Endothelial cell of umbilical vein (primary cell): ENCODE data around the gene SECISBP2. TPM values are rescaled to one million over a fixed set of nuclear protein-coding genes. Genes with fewer than 3 reads are reported as not detected.
A peak's percentile ranks its signal among the peaks of the same experiment; 100 is the strongest.

Source experiments
- BruUV-seq: library from RNA; stranded (reverse); fragments of 400-500 nt; replicated peaks from 2 replicates; lab custom pipeline; 2021; lab: Mats Ljungman, UMichigan
- CTCF ChIA-PET: fragments of 300-600, 350-600 bp; sonication (Branson Sonifier 250); formaldehyde crosslinking; loops from one replicate; lab custom pipeline; 2021; ENCODE audit warnings: antibody characterized with exemption, inconsistent platforms; lab: Charles Lee
- POLR2A ChIA-PET: fragments of 300-600, 350-600 bp; sonication (Branson Sonifier 250); formaldehyde crosslinking; loops from one replicate; lab custom pipeline; 2021; ENCODE audit warnings: antibody characterized with exemption, inconsistent platforms; lab: Charles Lee
- DNase-seq: peaks from one replicate; pipeline ENCODE4 v3.0.0-alpha.2; 2011; ENCODE audit warnings: low read depth, low spot score
- FAIRE-seq: peaks from 2 replicates; lab custom pipeline; 2011; peaks lifted over from hg19 to GRCh38; lab: Jason Lieb, UNC
- H2AFZ ChIP-seq: 2 replicates; pipeline ENCODE4 v1.6.0; 2012; ENCODE audit warnings: low read depth, low read length, control low read depth, inconsistent platforms
- H3K27ac ChIP-seq: 2 replicates; pipeline ENCODE4 v1.5.1; 2011; ENCODE audit warnings: low read depth, mild to moderate bottlenecking, control low read depth, low read length, moderate library complexity; ENCODE audit not compliant: insufficient read depth
- H3K27me3 ChIP-seq, 2 experiments: 2 replicates each; pipeline versions ENCODE4 v1.6.0 to v1.6.1; 2011; ENCODE audit warnings: low read length in 2 of 2, mixed read lengths in 1 of 2; ENCODE audit not compliant: control insufficient read depth in 2 of 2, insufficient read depth in 2 of 2
- H3K36me3 ChIP-seq, 2 experiments: 2 replicates in 1 of 2; 3 replicates in 1 of 2; pipeline ENCODE4 v1.5.1; 2011; ENCODE audit warnings: low read length in 2 of 2, mild to moderate bottlenecking in 1 of 2, moderate library complexity in 1 of 2; ENCODE audit not compliant: control insufficient read depth in 2 of 2, insufficient read depth in 2 of 2; ENCODE audit errors: extremely low read depth in 1 of 2
- H3K4me1 ChIP-seq: 3 replicates; pipeline ENCODE4 v1.5.1; 2011; ENCODE audit warnings: mild to moderate bottlenecking, low read length; ENCODE audit not compliant: control insufficient read depth, insufficient read depth; ENCODE audit errors: extremely low read depth
- H3K4me2 ChIP-seq: 2 replicates; pipeline ENCODE4 v1.6.1; 2011; ENCODE audit warnings: low read length, control low read depth, mixed read lengths; ENCODE audit not compliant: insufficient read depth
- H3K4me3 ChIP-seq, 3 experiments: fragments of 200-600 bp in 1 of 3; sonication (generic), shearing (Covaris generic) in 1 of 3; replicated peaks in 1 of 3; 2 replicates each; pipeline ENCODE4 v1.5.1; 2011 to 2016; ENCODE audit warnings: control low read depth in 3 of 3, low read length in 3 of 3, mild to moderate bottlenecking in 2 of 3, inconsistent platforms in 1 of 3, low read depth in 1 of 3, moderate library complexity in 1 of 3; ENCODE audit not compliant: insufficient read depth in 1 of 3
- H3K79me2 ChIP-seq: 2 replicates; pipeline ENCODE4 v1.6.0; 2012; ENCODE audit warnings: low read length, inconsistent platforms; ENCODE audit not compliant: control insufficient read depth, insufficient read depth
- H3K9ac ChIP-seq: replicated peaks from 2 replicates; pipeline ENCODE3; 2011; ENCODE audit warnings: low read length, control low read depth; ENCODE audit not compliant: insufficient read depth; ENCODE audit errors: extremely low read depth
- H3K9me1 ChIP-seq: replicated peaks from 3 replicates; pipeline ENCODE4 v1.6.0; 2011; ENCODE audit warnings: mild to moderate bottlenecking, low read length; ENCODE audit not compliant: control insufficient read depth, insufficient read depth; ENCODE audit errors: extremely low read depth
- H3K9me3 ChIP-seq: replicated peaks from 2 replicates; pipeline ENCODE4 v1.5.1; 2012; ENCODE audit warnings: low read length, inconsistent platforms; ENCODE audit not compliant: control insufficient read depth, insufficient read depth
- H4K20me1 ChIP-seq: replicated peaks from 2 replicates; pipeline ENCODE3; 2011; ENCODE audit warnings: mild to moderate bottlenecking, low read length; ENCODE audit not compliant: control insufficient read depth, insufficient read depth; ENCODE audit errors: extremely low read depth
- EZH2 ChIP-seq: IDR thresholded peaks from 2 replicates; pipeline ENCODE4 v1.6.1; 2012; ENCODE audit warnings: borderline replicate concordance, low read depth, mild to moderate bottlenecking, moderate library complexity, low read length, inconsistent platforms; ENCODE audit not compliant: severe bottlenecking
- JUN ChIP-seq: IDR thresholded peaks from 2 replicates; pipeline ENCODE4 v1.6.1; 2011; ENCODE audit warnings: borderline replicate concordance, low read depth; ENCODE audit not compliant: insufficient read length, insufficient read depth
- MYC ChIP-seq: IDR thresholded peaks from one replicate; pipeline ENCODE4 v1.6.1; 2011; ENCODE audit warnings: mild to moderate bottlenecking, low read depth, low read length
- POLR2A ChIP-seq: IDR thresholded peaks from 2 replicates; pipeline ENCODE4 v1.6.1; 2012; ENCODE audit warnings: low read depth, mild to moderate bottlenecking, control low read depth, low read length
- dilution Hi-C: fragments of 300-500 bp; cut with MboI; formaldehyde crosslinking; loops from one replicate; pipeline ENCODE4 v1.15.0; 2019; ENCODE audit warnings: low sequenced_read_pairs; ENCODE audit not compliant: extremely low pct_ligation_motif_present
- intact Hi-C: fragments of 100-400 bp; cut with micrococcal nuclease; formaldehyde crosslinking; loops from one replicate; pipeline ENCODE4 v1.10.0; 2022
- polyA plus RNA-seq, 4 experiments: library from polyadenylated mRNA; depleted of rRNA in 3 of 4; stranded (reverse) in 3 of 4; unstranded in 1 of 4; fragments of >200 nt; gene quantifications; 2 replicates each; pipeline versions ENCODE4 v1.2.1 to v1.2.3, GENCODE V29; 2011 to 2012; ENCODE audit warnings: missing spikeins in 1 of 4
- total RNA-seq: library from RNA; stranded (reverse); gene quantifications from 2 replicates; pipeline ENCODE4 v1.2.3, GENCODE V29; 2021

SECISBP2 gene
- total and polyA plus RNA-seq, 2 donors (not counting 3 experiments of a cell fraction or from before 2014, with no cell fraction given), result 22.7 to 36.3 TPM

GRCh38 chr9:89317282-89317681 lies 1.0 kb upstream of the SECISBP2 start:
- intact Hi-C loops (loop anchor here (10.0 kb wide), 1 partner anchor 498 kb away; no protein-coding TSS in a partner anchor), dilution Hi-C loops (no loop called here)
- CTCF ChIA-PET, result no interaction called here
- POLR2A ChIA-PET, result no interaction called here
- peaks cover 2 to 21% of the 10 kb centered on the region in 2 experiments for H3K36me3 ChIP-seq
- peak overlapping the region; percentile 100 for H3K27ac ChIP-seq
- peaks cover 68% of the 10 kb centered on the region for H3K79me2 ChIP-seq
- peak; percentile 16 for TF ChIP-seq POLR2A
- TF ChIP-seq JUN, result no peak
- H3K4me3 ChIP-seq, result no peak overlapping the region
- peak overlapping the region; percentile 99 for H3K9ac ChIP-seq
- no peaks in the 10 kb centered on the region for H3K27me3 ChIP-seq
- no peaks in the 10 kb centered on the region for H3K9me1 ChIP-seq
- FAIRE-seq (no peak), DNase-seq (no peak)
- H4K20me1 ChIP-seq, result no peaks in the 10 kb centered on the region
- no peak overlapping the region for H3K4me2 ChIP-seq
- no peaks in the 10 kb centered on the region for H3K9me3 ChIP-seq
- no peak overlapping the region for H2AFZ ChIP-seq
- BruUV-seq, result no TSS peak
- H3K4me1 ChIP-seq, result peaks cover 40% of the 10 kb centered on the region

GRCh38 chr9:89319015-89319905 lies 960 bp downstream of the SECISBP2 start:
- BruUV-seq, result TSS peak; percentile 23
- dilution Hi-C loops (no loop called here), intact Hi-C loops (loop anchor here (1.0 to 10.0 kb wide), 4 partner anchors 158 to 542 kb away; no protein-coding TSS in a partner anchor)
- CTCF ChIA-PET, result interaction anchor here (0.6 to 1.6 kb wide), 12 partner anchors 8 to 230 kb away, joined by 3 to 39 read pairs (median 4); no protein-coding TSS in a partner anchor
- peaks cover 2 to 21% of the 10 kb centered on the region in 2 experiments for H3K36me3 ChIP-seq
- H3K4me3 ChIP-seq, result peak overlapping the region; percentile 58 to 94 (median 84)
- no peaks in the 10 kb centered on the region for H3K9me3 ChIP-seq
- peak overlapping the region; percentile 96 for H3K4me2 ChIP-seq
- no peaks in the 10 kb centered on the region for H4K20me1 ChIP-seq
- H3K27me3 ChIP-seq, result no peaks in the 10 kb centered on the region
- peak overlapping the region; percentile 100 for H3K27ac ChIP-seq
- DNase-seq, result no peak
- FAIRE-seq, result no peak
- TF ChIP-seq EZH2 (no peak), JUN (peak; percentile 21), POLR2A (no peak), MYC (no peak)
- H3K79me2 ChIP-seq, result peaks cover 63% of the 10 kb centered on the region
- peaks cover 27% of the 10 kb centered on the region for H3K4me1 ChIP-seq
- H3K9me1 ChIP-seq, result no peaks in the 10 kb centered on the region
- H3K9ac ChIP-seq, result peak overlapping the region; percentile 99
- H2AFZ ChIP-seq, result peak overlapping the region; percentile 13
- POLR2A ChIA-PET, result interaction anchor here (0.6 to 1.0 kb wide), 4 partner anchors 8 to 232 kb away, joined by 3 to 4 read pairs (median 3); no protein-coding TSS in a partner anchor
